ENCODE measurements around the gene CLDN2.

The CLDN2 gene

DNA sequence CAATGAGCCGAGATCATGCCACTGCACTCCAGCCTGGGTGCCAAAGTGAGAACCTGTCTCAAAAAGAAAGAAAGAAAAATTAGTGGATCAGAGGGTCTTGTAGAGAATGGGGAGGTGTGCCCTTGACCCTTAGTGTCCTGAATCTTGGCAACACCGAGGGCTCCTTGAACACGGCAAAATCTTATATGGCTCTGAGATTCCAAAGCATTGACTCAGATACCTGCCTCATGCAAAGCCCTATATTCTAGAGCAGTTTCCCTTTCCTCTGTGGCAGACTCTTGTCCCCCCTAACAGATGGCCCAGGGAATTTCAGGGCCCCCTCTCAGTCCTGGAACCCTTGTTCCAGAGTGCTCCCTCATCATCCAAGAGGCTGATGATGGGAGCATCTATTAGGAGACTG is 6.8 kb downstream of the CLDN2 start:
- no peak for DNase-seq

DNA sequence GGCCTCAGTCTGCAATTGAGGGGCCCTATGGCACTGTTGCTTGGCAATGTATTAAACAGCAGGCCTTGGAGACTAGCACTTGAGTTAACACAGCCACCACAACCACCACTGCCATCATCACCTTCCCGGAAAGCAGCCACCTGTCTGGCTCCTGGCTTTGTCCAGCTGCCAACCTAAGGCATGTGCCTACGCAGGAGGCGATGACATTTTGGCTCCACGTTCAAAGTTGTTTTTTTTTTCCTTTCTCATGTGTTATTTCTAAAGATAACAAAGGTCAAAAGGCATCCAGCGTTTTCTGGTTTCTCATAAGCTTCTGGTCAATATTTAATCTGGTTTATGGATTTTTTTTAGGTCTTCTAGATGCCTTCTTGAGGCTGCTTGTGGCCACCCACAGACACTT is 7.5 kb downstream of the CLDN2 start:
- DNase-seq: no peak

DNA sequence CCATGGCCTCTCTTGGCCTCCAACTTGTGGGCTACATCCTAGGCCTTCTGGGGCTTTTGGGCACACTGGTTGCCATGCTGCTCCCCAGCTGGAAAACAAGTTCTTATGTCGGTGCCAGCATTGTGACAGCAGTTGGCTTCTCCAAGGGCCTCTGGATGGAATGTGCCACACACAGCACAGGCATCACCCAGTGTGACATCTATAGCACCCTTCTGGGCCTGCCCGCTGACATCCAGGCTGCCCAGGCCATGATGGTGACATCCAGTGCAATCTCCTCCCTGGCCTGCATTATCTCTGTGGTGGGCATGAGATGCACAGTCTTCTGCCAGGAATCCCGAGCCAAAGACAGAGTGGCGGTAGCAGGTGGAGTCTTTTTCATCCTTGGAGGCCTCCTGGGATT is 8.0 kb downstream of the CLDN2 start:
- no peak for DNase-seq

DNA sequence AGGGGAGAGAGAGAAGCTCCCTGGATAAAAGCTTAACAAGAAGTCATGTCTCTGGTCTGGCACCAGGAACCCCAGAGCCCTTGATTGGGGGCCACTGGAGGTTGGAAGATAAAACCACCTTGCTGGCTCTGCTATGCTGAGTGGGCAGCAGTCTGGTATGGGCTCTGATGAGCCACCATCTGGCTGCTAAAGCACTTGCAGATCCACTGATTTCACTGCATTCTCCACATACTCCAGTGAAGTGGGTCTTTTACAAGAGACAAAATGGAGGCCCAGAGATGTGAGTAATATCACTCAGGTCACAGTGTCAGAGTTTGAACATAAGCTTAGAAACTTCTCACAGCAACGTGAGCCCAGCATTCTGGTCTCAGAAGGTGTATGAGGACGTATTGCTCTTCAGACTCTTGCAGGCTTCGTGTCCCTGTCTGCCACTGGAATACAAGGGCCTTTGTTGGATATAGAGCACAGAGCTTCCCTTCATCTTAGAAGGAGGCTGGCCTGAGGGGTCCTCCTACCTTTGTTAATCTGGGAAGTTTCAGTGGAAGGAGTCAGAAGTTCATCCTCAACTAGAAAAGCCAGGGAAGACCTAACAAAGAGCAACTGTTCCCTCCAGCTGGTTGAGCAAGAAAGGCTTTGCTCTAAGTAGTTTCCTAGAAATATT is 11.8 kb downstream of the CLDN2 start:
- no peak for DNase-seq

DNA sequence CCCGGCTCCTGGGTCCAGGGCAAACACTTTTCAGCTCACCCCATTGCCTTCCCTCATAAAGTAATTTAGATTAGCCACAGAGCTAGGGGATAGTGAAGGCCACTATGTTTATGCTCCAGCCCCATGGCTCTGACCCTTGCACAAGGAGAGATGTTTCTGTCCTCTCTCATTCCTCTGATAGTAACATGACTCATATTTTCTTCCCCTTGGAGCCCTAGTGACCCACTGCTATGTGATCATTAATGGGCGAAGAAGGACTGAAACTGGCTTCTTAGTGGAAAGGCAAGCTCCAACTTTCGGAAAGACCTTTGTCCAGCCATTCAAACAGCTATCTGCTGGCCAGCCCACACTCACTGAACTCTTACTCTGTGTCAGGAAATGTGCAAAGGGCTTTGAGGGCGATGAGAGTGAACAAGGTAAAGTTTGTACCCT is 12.3 kb downstream of the CLDN2 start:
- DNase-seq: no peak

DNA sequence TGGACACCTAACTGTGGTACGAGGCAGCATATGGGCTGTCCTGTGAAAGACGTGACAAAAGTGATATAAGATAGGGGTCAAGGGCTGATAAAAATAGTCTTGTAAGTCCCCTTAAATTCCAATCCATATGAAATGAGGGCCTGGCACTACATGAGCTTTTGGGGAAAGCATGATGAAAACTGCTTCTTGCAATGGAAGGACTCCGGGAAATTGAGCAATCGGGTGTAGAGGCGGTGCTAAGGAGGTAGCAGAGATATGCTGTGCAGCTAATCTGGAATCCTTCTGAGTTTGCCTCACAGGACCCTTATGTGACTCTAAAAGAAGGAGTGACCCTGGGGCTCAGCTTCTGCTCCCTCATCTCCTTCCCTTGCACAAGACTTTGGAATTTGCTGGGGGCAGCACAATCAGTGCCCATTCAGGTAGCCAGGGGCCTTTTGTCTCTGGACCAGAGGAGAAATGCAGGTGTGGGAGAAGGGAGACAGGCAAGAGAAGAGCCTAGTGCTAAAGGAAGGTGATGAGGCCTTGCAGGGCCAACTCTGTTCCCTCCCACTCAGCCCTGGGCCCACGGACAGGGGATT is 12.8 kb downstream of the CLDN2 start:
- DNase-seq: no peak

DNA sequence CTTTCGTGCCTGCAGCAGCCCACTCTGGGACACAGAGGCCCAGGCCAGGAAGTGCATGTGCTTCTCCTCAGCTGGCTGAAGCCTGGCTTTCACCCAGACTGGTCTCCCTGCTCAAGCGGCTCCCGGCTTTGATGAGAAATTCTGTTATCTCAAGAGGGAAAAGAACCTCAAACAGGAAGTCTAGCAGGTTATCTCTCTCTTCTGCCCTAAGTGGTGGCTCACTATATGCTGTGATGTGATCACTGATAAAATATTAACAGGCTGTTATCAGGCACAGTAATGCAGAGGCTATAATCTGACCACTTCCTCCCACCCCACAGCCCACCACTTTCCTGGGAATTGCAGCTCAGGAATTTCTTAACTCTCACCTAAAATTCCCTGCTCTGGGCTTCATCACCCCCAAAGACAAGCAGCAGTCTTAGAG is 13.3 kb downstream of the CLDN2 start:
- no peak for DNase-seq

DNA sequence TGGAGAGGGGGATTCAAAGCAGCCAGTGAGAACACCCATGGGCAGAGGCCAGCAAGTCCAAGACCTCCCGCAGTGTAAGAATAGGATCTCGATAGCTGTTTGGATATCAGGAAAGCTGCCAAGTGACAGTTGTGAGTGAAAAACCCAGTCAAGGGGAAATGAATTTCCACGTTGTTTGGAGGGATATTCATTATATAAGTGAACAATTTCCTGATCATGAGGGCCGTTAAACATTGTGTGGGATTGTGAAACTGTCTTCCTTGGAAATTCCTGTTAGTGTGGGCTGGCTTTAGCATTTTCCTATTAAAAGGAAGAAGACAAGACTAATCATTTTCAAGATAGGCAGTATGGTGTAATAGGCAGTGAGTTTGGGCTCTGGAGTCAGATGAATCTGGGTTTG is 15.0 kb downstream of the CLDN2 start:
- DNase-seq: no peak

DNA sequence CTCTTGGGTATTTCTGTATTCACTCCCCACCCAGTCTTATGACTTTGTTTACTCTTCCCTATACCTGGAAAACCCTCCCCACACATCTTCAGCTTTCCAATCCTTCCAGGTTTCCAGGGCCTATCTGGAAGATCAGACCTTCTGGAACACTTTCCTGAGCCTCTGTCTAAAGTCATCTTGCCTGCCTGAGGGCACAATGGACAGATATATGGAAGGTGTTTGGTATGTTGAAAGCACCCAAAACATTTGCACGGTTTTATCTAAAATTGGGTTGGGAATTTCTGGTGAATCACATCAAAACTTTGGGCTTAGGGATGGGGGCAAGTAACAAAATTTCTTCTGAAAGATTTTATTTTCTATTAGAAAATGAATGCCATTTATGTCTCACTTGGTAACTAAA is 16.0 kb downstream of the CLDN2 start:
- DNase-seq: no peak

DNA sequence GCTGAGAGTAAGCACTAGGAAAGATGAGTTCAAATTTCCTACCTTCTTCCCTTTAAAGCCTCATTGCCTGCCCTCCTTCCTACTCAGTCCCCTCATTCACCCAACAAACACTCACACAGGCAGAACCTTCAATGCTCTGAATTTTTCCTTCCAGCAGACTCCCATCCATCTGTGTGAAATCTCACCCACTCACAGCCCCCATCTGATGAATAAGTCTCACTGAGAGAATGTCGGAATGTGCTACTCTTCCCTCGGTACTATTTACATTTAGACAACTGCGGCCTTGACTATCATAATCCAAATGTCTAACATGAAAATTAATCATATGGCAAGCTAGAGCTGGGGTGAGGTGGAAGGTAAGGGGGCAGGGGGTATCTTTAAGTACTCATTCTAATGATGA is 19.4 kb downstream of the CLDN2 start:
- no peak for DNase-seq

DNA sequence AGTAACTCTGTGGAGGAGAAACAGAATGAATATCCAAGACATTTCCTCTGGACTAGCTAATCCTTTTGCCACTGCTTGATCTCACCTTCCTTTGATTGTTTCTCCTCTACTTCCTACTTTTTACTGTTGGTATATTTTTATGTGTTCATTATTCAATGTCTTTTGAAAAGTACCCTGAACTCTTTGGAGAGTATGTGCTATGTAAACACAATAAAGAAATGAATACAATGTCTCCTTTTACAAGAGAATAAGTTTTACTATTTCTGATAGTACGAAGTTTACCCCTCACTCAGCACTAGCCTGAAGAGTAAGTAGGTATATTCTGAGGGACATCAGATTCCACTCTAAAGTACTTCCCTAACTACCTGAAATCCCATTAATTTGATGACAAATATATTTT is 19.9 kb downstream of the CLDN2 start:
- DNase-seq: no peak

DNA sequence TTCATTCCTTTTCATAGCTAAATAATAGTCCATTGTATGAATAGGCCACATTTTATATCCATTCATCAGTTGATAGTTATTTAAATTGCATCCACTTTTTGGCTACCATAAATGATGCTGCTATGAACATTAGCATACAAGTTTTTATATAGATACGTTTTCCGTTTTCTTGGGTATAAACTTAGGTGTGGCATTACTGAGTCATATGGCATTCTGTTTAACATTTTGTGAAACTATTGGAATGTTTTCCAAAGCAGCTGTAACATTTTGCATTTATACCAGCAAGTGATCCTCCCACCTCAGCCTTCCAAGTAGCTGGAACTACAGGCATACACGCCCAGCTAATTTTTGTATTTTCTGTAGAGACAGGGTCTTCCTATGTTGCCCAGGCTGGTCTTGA is 26.3 kb downstream of the CLDN2 start:
- no peak for DNase-seq

DNA sequence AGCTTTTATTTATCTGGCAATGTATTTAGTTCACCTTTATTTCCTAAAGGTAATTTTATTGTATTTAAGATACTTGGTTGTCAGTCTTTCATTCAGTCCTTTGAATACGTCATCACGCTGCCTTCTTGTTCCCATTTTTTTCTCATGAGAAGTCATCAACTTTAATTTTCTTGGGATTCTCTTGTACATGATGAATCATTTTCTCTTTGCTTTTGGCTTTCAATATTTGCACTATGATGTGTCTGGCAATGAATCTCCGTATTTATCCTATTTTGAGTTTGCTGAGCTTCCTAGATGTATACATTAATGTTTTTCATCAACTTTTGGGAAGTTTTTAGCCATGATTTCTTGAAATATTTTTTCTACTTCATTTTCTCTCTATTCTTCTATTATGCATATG is 28.4 kb downstream of the CLDN2 start:
- DNase-seq: no peak

DNA sequence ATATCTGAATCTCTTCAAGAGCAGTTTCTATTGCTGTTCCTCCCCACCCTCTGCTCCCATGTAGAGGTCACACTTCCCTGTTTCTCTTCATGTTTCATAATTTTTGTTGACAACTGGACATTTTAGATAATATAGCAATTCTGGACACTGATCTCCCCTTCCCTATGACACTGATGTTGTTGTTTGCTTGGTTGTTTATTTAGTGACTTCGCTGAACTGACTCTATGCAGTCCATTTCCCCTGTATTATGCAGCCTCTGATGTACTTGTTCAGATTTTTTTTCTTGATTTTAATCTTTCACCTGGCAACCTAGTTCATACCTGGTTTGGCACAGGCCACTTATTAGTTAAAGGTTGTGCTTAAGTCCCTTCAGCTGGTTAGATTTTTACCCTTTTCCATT is 29.2 kb downstream of the CLDN2 start:
- no peak for DNase-seq

DNA sequence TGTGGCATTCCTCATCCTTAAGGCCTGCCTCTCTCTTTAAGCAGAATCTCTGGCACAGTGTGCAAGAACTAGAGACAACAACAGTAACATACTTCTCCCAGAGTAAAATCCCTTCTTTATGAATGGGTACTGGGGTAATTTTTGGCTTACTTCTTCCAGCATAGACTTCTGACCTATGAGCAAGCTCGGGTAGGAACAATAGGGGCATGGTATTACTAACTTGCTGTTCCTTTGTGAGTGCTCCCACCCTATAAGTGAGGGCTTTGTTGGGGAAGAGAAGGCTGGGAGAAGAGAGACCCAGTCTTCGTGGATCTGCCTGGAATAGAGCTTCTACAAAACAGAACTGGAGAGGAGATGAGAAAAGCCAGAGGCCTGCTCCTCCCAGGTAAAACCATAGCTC is 30.2 kb downstream of the CLDN2 start:
- no peak for DNase-seq

DNA sequence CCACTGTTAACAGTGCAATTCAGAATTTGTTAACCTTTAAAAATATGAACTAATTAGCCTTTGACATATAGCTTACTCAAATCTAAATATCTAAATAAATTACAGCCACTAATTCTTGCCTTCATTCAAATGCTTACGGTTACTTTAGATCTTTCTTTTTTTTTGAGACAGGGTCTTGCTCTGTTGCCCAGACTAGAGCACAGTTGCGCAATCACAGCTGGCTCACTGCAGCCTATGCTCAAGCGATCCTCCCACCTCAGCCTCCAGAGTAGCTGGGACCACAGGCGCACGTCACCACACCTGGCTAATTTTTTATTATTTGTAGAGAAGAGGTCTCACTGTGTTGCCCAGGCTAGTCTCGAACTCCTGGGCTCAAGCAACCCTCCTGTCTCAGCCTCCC is 31.0 kb downstream of the CLDN2 start:
- no peak for DNase-seq

DNA sequence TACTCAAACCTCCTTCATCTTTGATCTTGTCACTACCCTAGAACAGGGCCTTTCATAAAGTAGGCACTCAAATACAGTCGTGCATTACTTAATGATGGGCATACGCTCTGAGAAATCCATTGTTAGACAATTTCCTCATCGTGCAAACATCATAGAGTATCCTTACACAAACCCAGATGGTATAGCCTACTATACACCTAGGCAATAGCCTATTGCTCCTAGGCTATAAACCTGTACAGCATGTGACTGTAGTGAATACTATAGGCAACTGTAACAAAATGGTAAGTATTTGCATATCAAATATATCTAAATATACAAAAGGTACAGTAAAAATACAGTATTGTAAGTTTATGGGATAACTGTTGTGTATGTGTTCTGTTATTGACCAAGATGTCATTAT is 31.9 kb downstream of the CLDN2 start:
- DNase-seq: no peak

DNA sequence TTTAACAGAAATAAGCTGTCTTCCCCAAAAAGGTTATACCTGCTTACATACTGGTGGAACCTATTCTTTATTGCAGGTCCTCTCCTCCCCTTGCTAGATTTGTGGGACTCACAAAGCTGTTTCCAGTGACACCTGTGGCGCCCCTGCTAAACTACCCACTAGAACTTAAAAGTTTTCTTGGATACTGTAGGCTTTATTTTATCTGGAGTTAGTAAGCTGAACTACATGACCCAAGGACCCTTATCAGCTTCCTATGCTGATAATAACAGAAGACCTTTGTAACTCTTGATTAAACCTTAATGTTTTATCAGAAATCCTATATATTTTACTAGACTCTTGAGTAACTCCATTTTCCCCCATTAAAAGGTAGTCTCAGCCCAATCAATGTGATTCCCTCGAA is 32.3 kb downstream of the CLDN2 start:
- no peak for DNase-seq

DNA sequence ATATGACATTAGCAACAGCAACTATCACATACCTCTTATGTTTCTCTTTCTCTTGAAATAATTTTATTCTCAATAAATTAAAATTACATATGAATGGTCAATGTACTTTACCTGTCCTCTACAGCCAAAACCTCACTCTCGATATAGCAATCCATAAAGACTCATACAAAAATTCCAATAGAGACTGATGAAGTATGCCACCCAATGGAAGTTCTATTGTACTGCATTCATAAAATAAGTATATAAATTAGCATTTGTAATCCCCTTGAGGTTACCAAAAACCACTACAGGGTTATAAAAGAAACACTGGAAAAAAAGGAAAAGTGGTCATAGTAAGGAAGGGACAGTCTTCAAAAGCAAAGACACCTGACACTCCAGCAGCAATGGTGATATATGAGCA is 32.8 kb downstream of the CLDN2 start:
- DNase-seq: no peak

DNA sequence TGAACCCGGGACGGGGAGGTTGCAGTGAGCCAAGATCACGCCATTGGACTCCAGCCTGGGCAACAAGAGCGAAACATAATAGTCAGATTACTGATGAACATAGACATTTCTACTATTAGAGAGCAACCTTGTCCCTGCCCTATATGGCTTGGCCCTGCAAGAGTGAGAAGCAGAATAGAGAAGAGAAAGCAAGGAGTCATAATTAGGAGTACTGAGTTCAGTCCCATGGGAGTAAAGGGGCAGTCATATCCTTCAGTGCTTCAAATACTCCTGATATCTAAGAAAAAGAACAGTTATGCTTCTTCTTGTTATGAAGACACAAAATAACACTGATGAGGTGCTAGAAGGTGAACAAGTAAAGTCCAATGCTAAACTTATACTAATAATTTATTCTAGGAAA is 33.8 kb downstream of the CLDN2 start:
- no peak for DNase-seq

DNA sequence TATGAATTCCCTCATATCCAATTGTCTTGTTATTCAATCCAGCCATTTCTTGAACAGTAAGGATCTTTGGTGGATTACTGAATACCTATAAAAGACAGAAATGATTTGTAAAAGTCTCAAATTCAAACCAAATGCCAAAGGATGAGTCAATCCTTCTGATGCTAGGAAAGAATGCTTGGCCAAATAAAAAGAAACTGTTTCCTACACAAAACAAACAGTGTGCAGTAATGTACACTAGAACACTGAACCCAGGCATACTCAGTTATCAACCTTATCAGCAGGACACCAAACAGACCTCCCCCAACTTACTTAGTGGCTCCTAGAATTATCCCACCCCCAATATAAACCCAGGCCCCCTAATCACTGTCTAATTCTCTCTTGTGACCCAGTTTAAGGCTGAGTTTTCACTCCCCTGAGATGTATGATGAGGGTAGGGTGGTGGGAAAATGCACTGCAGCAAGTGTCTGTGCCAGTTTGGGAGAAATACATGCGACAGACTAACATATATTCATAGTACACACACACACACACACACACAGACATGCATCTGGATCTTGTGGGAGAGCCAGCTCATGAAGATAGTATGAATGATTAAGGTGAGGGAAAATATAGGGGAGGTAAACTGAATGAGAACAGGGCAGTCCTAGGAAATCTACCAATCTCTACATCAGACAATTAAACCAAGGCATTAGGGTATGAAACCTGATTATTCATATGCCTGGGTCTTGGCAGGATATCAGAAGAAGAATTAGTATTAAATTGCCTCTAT is 35.0 kb downstream of the CLDN2 start:
- no peak for DNase-seq

DNA sequence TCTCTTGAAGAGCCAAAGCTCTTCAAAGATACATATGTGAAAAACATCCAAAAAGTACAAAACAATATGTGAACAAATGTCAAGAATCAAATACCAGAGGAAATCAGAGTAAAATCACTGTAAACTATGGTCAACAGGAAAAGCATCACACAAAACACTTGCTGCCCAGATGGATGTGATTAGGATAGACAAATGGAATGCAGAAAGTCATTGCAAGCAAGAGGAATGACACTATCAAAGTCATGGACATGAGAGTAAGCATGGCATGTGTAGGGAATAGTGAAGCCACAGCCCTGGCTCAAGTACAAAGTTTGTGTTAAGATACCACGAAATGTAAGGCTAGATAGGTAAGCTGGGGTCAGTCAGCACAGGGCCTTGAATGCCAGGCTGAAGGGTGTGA is 37.7 kb downstream of the CLDN2 start:
- no peak for DNase-seq

DNA sequence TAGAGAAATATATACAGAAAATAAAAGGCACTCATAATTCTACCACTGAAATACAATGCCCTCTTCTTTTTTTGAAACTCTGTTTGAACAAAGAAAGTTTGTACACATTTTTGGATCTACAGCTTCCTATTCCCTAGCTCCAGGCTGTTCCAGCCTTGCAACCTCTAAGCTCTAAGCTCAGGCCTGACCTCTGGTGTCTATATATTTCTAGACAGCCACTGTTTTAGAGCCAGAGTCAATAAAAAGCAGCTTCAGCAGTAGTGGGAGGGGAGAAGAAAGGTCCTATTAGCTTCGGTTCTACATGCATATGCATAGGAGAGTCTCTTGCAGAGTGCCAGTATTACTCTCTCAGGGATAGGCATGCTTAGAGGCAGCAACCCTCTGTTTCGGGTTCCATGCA is 39.7 kb downstream of the CLDN2 start:
- DNase-seq: no peak

DNA sequence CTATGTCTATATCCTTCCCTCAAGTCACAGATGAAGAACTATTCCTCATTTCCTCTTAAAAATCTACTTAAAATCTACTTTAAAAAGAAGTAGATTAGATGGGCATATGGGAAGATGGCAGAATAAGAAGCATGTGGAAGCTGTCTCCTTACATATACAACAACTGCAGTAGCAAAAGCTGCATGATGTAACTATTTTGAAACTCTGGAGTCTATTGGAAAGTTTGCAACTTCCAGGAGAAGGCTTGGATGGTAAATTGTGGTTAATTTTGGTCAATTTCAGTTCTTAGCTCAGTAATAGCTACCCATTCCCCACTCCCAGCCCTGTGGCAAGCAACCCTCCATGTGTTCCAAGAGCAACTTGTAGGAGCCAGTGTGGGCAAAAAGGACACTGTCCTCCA is 42.9 kb downstream of the CLDN2 start:
- no peak for DNase-seq

DNA sequence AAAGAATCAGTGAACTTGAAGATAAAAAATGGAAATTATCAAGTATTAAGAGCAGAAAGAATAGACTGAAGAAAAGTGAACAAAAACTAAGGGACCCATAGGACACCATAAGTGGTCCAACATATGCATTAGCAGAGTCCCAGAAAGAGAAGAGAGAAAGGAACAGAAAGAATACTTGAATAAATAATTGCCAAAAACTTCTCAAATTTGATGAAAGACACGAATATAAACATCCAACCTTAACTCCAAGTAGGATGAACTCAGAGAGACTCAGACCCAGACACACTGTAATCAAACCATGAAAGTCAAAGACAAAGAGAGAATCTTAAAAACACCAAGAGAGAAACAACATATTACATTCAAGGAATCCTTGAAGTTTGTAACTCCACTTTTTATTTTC is 44.1 kb downstream of the CLDN2 start:
- DNase-seq: no peak

All from activated effector memory CD4-positive, alpha-beta T cell treated with Interleukin-2 at 50 U/mL for 16 hours (primary cell).